HFFc6 (cell line): Measurements from ENCODE around the gene SRMS. TPM values are rescaled to one million over a fixed set of nuclear protein-coding genes. Genes with fewer than 3 reads are reported as not detected.

Experiments used
- DNase-seq: peaks from one replicate; pipeline ENCODE4 v3.0.0-alpha.2; 2018
- H3K27ac Mint-ChIP-seq: 2 replicates; pipeline ENCODE4 v1.8.0; 2020; ENCODE audit warnings: mild to moderate bottlenecking, mixed read lengths
- H3K27me3 Mint-ChIP-seq: 2 replicates; pipeline ENCODE4 v1.8.0; 2021; ENCODE audit warnings: mild to moderate bottlenecking, moderate library complexity, mixed read lengths; ENCODE audit not compliant: insufficient read depth
- H3K36me3 Mint-ChIP-seq: 2 replicates; pipeline ENCODE4 v1.8.0; 2021; ENCODE audit warnings: low read depth, mixed read lengths
- H3K4me1 Mint-ChIP-seq: 2 replicates; pipeline ENCODE4 v1.8.0; 2020; ENCODE audit warnings: low read depth, mixed read lengths
- H3K4me3 Mint-ChIP-seq: 2 replicates; pipeline ENCODE4 v1.8.0; 2020; ENCODE audit warnings: mild to moderate bottlenecking, moderate library complexity, mixed read lengths
- H3K9me3 Mint-ChIP-seq: 2 replicates; pipeline ENCODE4 v1.8.0; 2020; ENCODE audit warnings: mild to moderate bottlenecking, mixed read lengths
- CTCF ChIP-seq: fragments of 200-600 bp; sonication (generic); IDR thresholded peaks from 2 replicates; pipeline ENCODE4 v1.5.0; 2021; ENCODE audit warnings: antibody characterized with exemption, mild to moderate bottlenecking
- total RNA-seq, 6 experiments: library from RNA; stranded (reverse); fragmentation: NEBNext Ultra II Directional; extraction: Animal tissue kit (Norgen Biotek cat#: 25700); gene quantifications; 2 replicates in 1 of 6; 3 replicates in 5 of 6; pipeline ENCODE4 v1.2.3, GENCODE V29; 2021

The SRMS gene
- total RNA-seq, 6 experiments from 2014 or later = not detected

- Mint-ChIP-seq H3K4me3 (no peak overlapping the region), H3K27ac (no peak overlapping the region), H3K27me3 (peaks cover 23% of the 10 kb centered on the region), H3K9me3 (peaks cover 14% of the 10 kb centered on the region; the same call in 1 of the 2 replicates), H3K36me3 (no peaks in the 10 kb centered on the region), H3K4me1 (no peaks in the 10 kb centered on the region)
- no peak for DNase-seq
- TF ChIP-seq CTCF = no peak
Measured at GRCh38 chr20:63505281-63505680, 42.3 kb downstream of the SRMS start.

- peaks cover 14% of the 10 kb centered on the region; the same call in 1 of the 2 replicates for H3K9me3 Mint-ChIP-seq
- no peak for TF ChIP-seq CTCF
- no peaks in the 10 kb centered on the region for H3K4me1 Mint-ChIP-seq
- H3K27ac Mint-ChIP-seq = no peak overlapping the region
- no peaks in the 10 kb centered on the region for H3K36me3 Mint-ChIP-seq
- H3K4me3 Mint-ChIP-seq = no peak overlapping the region
- H3K27me3 Mint-ChIP-seq = peaks cover 23% of the 10 kb centered on the region
- DNase-seq = no peak
Measured at GRCh38 chr20:63504642-63505041, 42.9 kb downstream of the SRMS start.

- Mint-ChIP-seq H3K4me3 (no peak overlapping the region), H3K9me3 (peaks cover 14% of the 10 kb centered on the region; the same call in 1 of the 2 replicates), H3K27me3 (peaks cover 23% of the 10 kb centered on the region), H3K27ac (no peak overlapping the region), H3K36me3 (no peaks in the 10 kb centered on the region), H3K4me1 (no peaks in the 10 kb centered on the region)
- no peak for DNase-seq
- TF ChIP-seq CTCF = no peak
Measured at GRCh38 chr20:63503524-63503923, 44.0 kb downstream of the SRMS start.

- H3K36me3 Mint-ChIP-seq = no peaks in the 10 kb centered on the region
- no peak overlapping the region for H3K27ac Mint-ChIP-seq
- H3K4me1 Mint-ChIP-seq = no peaks in the 10 kb centered on the region
- no peak overlapping the region for H3K4me3 Mint-ChIP-seq
- H3K9me3 Mint-ChIP-seq = peaks cover 14% of the 10 kb centered on the region; the same call in 1 of the 2 replicates
- H3K27me3 Mint-ChIP-seq = peaks cover 23% of the 10 kb centered on the region
- no peak for DNase-seq
- TF ChIP-seq CTCF = no peak
Measured at GRCh38 chr20:63502671-63503172, 44.8 kb downstream of the SRMS start.

- no peak overlapping the region for H3K27ac Mint-ChIP-seq
- peak; percentile 12 for DNase-seq
- H3K4me1 Mint-ChIP-seq = no peaks in the 10 kb centered on the region
- no peaks in the 10 kb centered on the region for H3K36me3 Mint-ChIP-seq
- H3K27me3 Mint-ChIP-seq = peaks cover 21% of the 10 kb centered on the region
- H3K4me3 Mint-ChIP-seq = no peak overlapping the region
- no peak for TF ChIP-seq CTCF
- peaks cover 14% of the 10 kb centered on the region; the same call in 1 of the 2 replicates for H3K9me3 Mint-ChIP-seq
Measured at GRCh38 chr20:63501818-63502670, 45.5 kb downstream of the SRMS start.
